SHP77 (cell line): ENCODE results near the gene IGFN1.

Experiments used
- DNase-seq, 2 experiments: peaks; one replicate each; lab custom pipeline; 2025; lab: John Stamatoyannopoulos, UW

IGFN1 gene

DNA sequence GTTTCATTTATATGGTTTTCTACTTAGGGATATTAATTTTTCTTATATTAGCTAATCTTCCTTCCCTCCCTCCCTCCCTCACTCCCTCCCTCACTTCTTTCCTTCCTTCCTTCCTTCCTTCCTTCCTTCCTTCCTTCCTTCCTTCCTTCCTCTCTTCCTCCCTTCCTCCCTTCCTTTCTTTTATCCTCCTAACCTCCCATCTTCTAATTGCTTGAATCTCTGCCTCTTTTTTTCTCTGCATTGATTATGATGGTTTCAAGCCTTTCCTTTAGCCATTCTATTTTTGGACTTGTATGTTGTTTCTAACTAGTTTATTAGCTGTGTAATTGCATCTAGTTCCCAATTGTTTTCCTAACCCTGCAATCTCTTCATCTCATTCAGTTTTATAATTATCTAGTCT, 75.7 kb downstream of the IGFN1 start:
- no peak for DNase-seq

DNA sequence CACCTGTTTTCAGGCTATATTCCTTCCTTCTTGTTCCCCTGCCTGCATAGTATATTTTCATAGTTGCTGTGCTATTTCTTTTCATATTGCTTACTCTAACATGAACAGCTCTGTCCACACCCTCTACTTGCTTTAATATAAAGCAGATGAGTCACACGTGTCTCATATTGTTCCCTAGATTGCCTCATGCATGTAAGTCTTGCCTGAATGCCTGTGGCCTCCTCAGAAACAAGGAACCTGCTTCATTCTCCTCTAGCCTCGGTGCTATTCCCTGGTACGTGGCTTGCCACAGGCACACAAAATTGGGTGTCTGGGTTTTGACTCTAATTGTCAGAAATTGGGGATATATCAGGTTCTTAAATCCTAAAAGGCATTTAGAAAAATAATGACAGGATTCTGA, 76.2 kb downstream of the IGFN1 start:
- DNase-seq: no peak

- no peak for DNase-seq
Measured at GRCh38 chr1:201267481-201268229, 77.0 kb downstream of the IGFN1 start.

GRCh38 chr1:201268604-201269151, 78.1 kb downstream of the IGFN1 start:
- DNase-seq: no peak

- no peak for DNase-seq
Measured at GRCh38 chr1:201269281-201269680, 78.7 kb downstream of the IGFN1 start.

- DNase-seq: no peak
Measured at GRCh38 chr1:201269900-201270410, 79.3 kb downstream of the IGFN1 start.

- DNase-seq: no peak
Measured at GRCh38 chr1:201270616-201271390, 80.2 kb downstream of the IGFN1 start.

GRCh38 chr1:201272799-201273198, 82.2 kb downstream of the IGFN1 start:
- DNase-seq: no peak

DNA sequence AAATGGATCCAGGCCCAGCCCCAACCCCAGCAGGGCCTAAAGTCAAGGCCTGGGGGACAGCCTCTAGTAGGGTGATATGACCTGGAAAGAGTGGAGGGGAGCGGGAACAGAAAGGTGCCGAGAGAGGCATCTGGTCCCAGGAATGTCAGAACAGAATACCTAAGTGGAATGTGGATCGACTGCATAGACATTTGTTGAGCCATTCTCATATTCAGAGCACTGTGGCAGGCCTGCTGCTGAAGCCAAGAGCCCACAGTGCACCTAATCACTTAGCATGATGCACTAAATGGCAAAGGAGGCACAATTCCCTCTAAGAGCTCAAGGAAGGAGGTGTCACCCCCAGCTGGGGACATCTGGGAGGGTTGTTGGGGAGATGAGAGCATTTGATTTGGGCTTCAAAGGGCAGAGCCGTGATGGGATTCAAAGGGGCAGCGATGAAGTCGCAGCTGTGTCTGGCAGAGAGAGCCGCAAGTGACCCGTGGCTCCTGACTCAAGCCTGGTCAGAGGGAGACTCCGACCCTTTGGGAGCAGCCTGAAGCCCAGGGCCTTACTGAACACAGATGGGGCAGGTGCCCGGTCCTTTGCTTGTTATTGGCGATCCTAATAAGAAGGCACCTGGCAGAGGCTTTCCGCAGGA, 84.1 kb downstream of the IGFN1 start:
- no peak for DNase-seq

DNA sequence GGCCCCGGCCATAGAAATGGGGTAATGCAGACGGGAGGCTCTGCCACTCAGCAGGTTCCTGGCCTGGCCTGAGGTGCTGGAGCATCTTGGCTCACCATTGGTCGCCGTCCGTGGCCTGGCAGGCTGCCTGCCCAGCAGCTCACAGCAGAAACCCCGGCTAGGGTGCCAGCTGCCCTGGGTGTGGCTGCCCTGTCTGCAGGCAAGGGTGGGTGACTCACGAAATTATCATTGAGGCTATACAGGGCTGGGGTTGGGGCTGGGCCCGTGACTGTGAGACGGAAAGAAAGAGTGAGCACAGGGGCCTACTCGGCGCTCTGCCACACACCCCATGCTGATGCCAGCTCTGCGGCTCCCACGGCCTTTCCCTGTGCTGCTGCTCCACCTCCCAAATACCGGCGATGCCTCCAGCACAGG, 84.6 kb downstream of the IGFN1 start:
- peak; percentile 13 to 54 for DNase-seq

GRCh38 chr1:201276891-201277290, 86.3 kb downstream of the IGFN1 start:
- no peak for DNase-seq

GRCh38 chr1:201277441-201277840, 86.8 kb downstream of the IGFN1 start:
- no peak for DNase-seq
